ENCODE results near the gene TFPI.

GRCh38 chr2:187552828-187553681, 1.2 kb downstream of the TFPI start:
- no peak for TF ChIP-seq CTCF (IDR thresholded peaks at IDR 0.05)
- no peak for TF ChIP-seq POLR2A (IDR thresholded peaks at IDR 0.05)

Measured in heart left ventricle (tissue), 13 donors.